HEK293 (cell line): ENCODE results near the gene MACC1.

ENCODE experiments used
- CTCF ChIA-PET: fragments of 350-600 bp; formaldehyde crosslinking; extraction: SDS; loops from one replicate; lab custom pipeline; 2021; ENCODE audit warnings: antibody characterized with exemption; lab: Yijun Ruan, JAX
- POLR2A ChIA-PET: fragments of 300-600 bp; formaldehyde crosslinking; extraction: SDS; loops from one replicate; lab custom pipeline; 2020; ENCODE audit warnings: antibody characterized with exemption, inconsistent platforms; lab: Yijun Ruan, JAX
- H3K27ac ChIP-seq: fragments of 200-500 bp; sonication (Bioruptor generic); 2 replicates; pipeline ENCODE4 v1.5.1; 2014; ENCODE audit warnings: low read depth, low read length, control low read depth, inconsistent platforms; ENCODE audit errors: extremely low read depth
- H3K36me3 ChIP-seq, 2 experiments: fragments of 200-500 bp in 1 of 2; sonication (Bioruptor generic) in 1 of 2; 1 replicate in 1 of 2; 2 replicates in 1 of 2; pipeline ENCODE4 v1.5.1; 2014 to 2017; ENCODE audit warnings: inconsistent platforms in 2 of 2, low read length in 2 of 2; ENCODE audit not compliant: control insufficient read depth in 2 of 2, insufficient read depth in 1 of 2
- H3K4me1 ChIP-seq: fragments of 200-500 bp; sonication (Bioruptor generic); 2 replicates; pipeline ENCODE4 v1.5.1; 2014; ENCODE audit warnings: mild to moderate bottlenecking, low read length, inconsistent platforms; ENCODE audit not compliant: control insufficient read depth, insufficient read depth
- H3K4me3 ChIP-seq: 2 replicates; pipeline ENCODE4 v1.5.1; 2011; ENCODE audit warnings: low read depth, mild to moderate bottlenecking, control low read depth, low read length, moderate library complexity
- H3K9me3 ChIP-seq: fragments of 200-500 bp; sonication (Bioruptor generic); 2 replicates; pipeline ENCODE4 v1.5.1; 2014; ENCODE audit warnings: low read depth, low read length, inconsistent platforms; ENCODE audit not compliant: control insufficient read depth, insufficient read depth
- KLF9 ChIP-seq: fragments of 450-650 bp; formaldehyde crosslinking; IDR thresholded peaks from 2 replicates; pipeline ENCODE4 v1.5.1; 2016; ENCODE audit warnings: missing biosample characterization, missing genetic modification characterization, low read depth
- SCRT2 ChIP-seq: fragments of 450-650 bp; formaldehyde crosslinking; IDR thresholded peaks from 2 replicates; pipeline ENCODE4 v1.5.1; 2016; ENCODE audit warnings: missing biosample characterization, missing genetic modification characterization
- YY2 ChIP-seq: fragments of 450-650 bp; formaldehyde crosslinking; IDR thresholded peaks from 2 replicates; pipeline ENCODE4 v1.5.1; 2016; ENCODE audit warnings: missing biosample characterization, missing genetic modification characterization
- ZBTB8A ChIP-seq: fragments of 450-650 bp; formaldehyde crosslinking; IDR thresholded peaks from 2 replicates; pipeline ENCODE4 v1.5.1; 2016; ENCODE audit warnings: missing biosample characterization, missing genetic modification characterization
- ZNF138 ChIP-seq: fragments of 450-650 bp; formaldehyde crosslinking; IDR thresholded peaks from 2 replicates; pipeline ENCODE4 v1.5.1; 2016; ENCODE audit warnings: missing biosample characterization, missing genetic modification characterization, borderline replicate concordance
- ZNF174 ChIP-seq: fragments of 450-650 bp; formaldehyde crosslinking; IDR thresholded peaks from 2 replicates; pipeline ENCODE4 v1.5.0; 2017; ENCODE audit warnings: missing biosample characterization, mild to moderate bottlenecking, missing genetic modification characterization
- ZNF184 ChIP-seq: fragments of 450-650 bp; IDR thresholded peaks from 2 replicates; pipeline ENCODE4 v1.5.1; 2018; ENCODE audit warnings: missing biosample characterization, mild to moderate bottlenecking, missing genetic modification characterization
- ZNF2 ChIP-seq: fragments of 450-650 bp; formaldehyde crosslinking; IDR thresholded peaks from 2 replicates; pipeline ENCODE4 v1.5.1; 2016; ENCODE audit warnings: missing biosample characterization, missing genetic modification characterization
- ZNF214 ChIP-seq: fragments of 450-650 bp; formaldehyde crosslinking; IDR thresholded peaks from 2 replicates; pipeline ENCODE4 v1.5.1; 2017; ENCODE audit warnings: missing biosample characterization, mild to moderate bottlenecking, missing genetic modification characterization, borderline replicate concordance
- ZNF341 ChIP-seq: fragments of 450-650 bp; formaldehyde crosslinking; IDR thresholded peaks from 2 replicates; pipeline ENCODE4; 2016; ENCODE audit warnings: low read depth, missing biosample characterization, missing genetic modification characterization
- ZNF433 ChIP-seq: fragments of 450-650 bp; formaldehyde crosslinking; IDR thresholded peaks from 2 replicates; pipeline ENCODE4 v1.5.1; 2016; ENCODE audit warnings: missing biosample characterization, missing genetic modification characterization, low read depth
- ZNF521 ChIP-seq: fragments of 450-650 bp; formaldehyde crosslinking; IDR thresholded peaks from 2 replicates; pipeline ENCODE4 v1.5.1; 2017; ENCODE audit warnings: missing biosample characterization, mild to moderate bottlenecking, missing genetic modification characterization
- ZNF623 ChIP-seq: fragments of 450-650 bp; formaldehyde crosslinking; IDR thresholded peaks from 2 replicates; pipeline ENCODE4 v1.5.1; 2016; ENCODE audit warnings: missing biosample characterization, missing genetic modification characterization
- ZNF626 ChIP-seq: fragments of 450-650 bp; sonication (Bioruptor Pico); formaldehyde crosslinking; IDR thresholded peaks from 2 replicates; pipeline ENCODE4 v1.5.1; 2018; ENCODE audit warnings: missing biosample characterization, missing genetic modification characterization, inconsistent platforms
- ZNF76 ChIP-seq: fragments of 450-650 bp; formaldehyde crosslinking; IDR thresholded peaks from 2 replicates; pipeline ENCODE4; 2016; ENCODE audit warnings: low read depth, missing biosample characterization, missing genetic modification characterization, borderline replicate concordance
- ZNF768 ChIP-seq: fragments of 450-650 bp; formaldehyde crosslinking; IDR thresholded peaks from 2 replicates; pipeline ENCODE4 v1.5.1; 2018; ENCODE audit warnings: missing biosample characterization, mild to moderate bottlenecking, missing genetic modification characterization
- ZNF791 ChIP-seq: fragments of 450-650 bp; formaldehyde crosslinking; IDR thresholded peaks from 2 replicates; pipeline ENCODE4 v1.5.1; 2016; ENCODE audit warnings: missing biosample characterization, missing genetic modification characterization
- ZNF837 ChIP-seq: fragments of 450-650 bp; formaldehyde crosslinking; IDR thresholded peaks from 2 replicates; pipeline ENCODE4 v1.5.1; 2016; ENCODE audit warnings: missing biosample characterization, missing genetic modification characterization
- ZSCAN16 ChIP-seq: fragments of 450-650 bp; formaldehyde crosslinking; IDR thresholded peaks from 2 replicates; pipeline ENCODE4 v1.5.1; 2016; ENCODE audit warnings: missing biosample characterization, missing genetic modification characterization
- TF ChIP-seq, protein P1 (sequence below): IDR thresholded peaks from 2 replicates; pipeline ENCODE4 v1.6.1; 2011; ENCODE audit warnings: mild to moderate bottlenecking, low read depth, low read length, borderline replicate concordance
- TF ChIP-seq, protein P2 (sequence below): fragments of 450-650 bp; formaldehyde crosslinking; IDR thresholded peaks from 2 replicates; pipeline ENCODE4 v1.5.1; 2016; ENCODE audit warnings: missing biosample characterization, missing genetic modification characterization
- TF ChIP-seq, protein P3 (sequence below): fragments of 450-650 bp; formaldehyde crosslinking; IDR thresholded peaks from 2 replicates; pipeline ENCODE4 v1.5.1; 2016; ENCODE audit warnings: missing biosample characterization, missing genetic modification characterization

Gene MACC1

DNA sequence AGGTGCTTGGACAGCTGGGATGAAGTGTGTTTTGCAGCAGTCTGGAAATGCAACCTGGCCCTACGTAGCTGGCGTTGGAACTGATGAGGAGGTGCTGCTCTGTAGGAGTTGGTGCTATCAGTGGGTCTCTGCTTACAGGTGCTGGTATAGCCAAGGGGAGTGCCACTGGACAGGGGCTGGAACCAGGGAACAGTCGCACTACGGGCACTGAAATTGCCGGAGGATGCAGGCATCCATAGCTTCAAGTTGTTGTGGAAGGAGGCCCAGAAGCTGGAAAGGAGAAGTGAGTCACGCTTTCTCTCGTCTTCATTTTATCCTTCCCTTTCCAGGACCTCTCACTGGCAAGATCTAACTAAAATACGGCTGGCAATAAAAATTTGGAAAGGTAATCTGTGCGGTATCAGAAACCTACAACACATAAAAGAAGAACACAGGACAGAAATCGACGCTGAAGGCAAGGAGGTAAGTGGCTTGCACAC is 25.8 kb downstream of the MACC1 start:
- ChIA-PET POLR2A (no interaction called here), CTCF (no interaction called here)
- H3K4me3 ChIP-seq, result no peak overlapping the region
- no peak for TF ChIP-seq ZNF214 (tag by site-specific recombination)
- TF ChIP-seq ZNF341 (tag by site-specific recombination), result no peak
- TF ChIP-seq, protein P1, sequence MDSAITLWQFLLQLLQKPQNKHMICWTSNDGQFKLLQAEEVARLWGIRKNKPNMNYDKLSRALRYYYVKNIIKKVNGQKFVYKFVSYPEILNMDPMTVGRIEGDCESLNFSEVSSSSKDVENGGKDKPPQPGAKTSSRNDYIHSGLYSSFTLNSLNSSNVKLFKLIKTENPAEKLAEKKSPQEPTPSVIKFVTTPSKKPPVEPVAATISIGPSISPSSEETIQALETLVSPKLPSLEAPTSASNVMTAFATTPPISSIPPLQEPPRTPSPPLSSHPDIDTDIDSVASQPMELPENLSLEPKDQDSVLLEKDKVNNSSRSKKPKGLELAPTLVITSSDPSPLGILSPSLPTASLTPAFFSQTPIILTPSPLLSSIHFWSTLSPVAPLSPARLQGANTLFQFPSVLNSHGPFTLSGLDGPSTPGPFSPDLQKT, result no peak
- TF ChIP-seq KLF9, result no peak
- no peak for TF ChIP-seq ZNF521 (tag by site-specific recombination)
- no peak for TF ChIP-seq ZBTB8A
- TF ChIP-seq ZNF623 (tag by site-specific recombination), result no peak
- no peak for TF ChIP-seq ZNF791
- TF ChIP-seq YY2 (tag by site-specific recombination), result no peak
- TF ChIP-seq ZNF184, result no peak
- no peak for TF ChIP-seq SCRT2 (tag by site-specific recombination)
- H3K9me3 ChIP-seq, result no peaks in the 10 kb centered on the region
- no peaks in the 10 kb centered on the region for H3K4me1 ChIP-seq
- no peak overlapping the region for H3K27ac ChIP-seq
- H3K36me3 ChIP-seq, result no peaks in the 10 kb centered on the region

DNA sequence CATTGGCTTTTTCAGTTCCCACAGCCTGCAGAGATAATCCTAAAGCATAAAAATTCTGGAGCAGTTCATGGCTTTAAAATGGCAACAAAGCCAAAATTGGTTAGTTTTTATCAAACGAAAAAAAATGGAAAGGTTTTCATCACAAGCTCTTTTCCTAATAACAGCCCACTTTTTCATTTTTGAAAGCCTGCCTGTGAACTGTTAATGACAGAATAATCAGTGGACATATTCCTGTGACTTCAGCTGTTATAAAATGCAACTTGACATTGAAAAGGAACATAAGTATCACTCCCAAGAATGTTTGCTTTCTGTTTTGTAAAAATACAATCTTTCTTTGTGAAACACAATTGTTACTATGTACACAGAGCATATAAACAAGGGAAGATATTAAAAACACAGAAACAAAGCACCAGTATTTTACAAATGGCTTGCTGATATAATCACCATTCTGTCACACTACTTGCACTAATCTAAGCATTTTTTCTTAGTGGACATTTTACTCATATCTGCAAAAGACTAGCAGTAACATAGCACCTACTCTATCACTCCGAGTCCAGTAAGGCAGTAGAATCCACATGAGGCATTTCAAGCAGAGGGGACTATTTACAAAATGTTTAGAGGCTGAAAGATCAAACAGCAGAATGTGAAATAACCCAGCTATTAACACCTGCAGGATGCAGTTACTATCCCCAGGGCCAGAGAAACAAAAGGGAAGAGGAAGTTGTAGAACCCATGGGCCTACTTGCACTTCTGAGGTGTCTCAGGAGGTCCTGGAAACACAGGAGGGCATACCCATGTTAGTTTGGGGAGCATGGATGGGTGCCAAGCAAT is 26.4 kb downstream of the MACC1 start:
- H3K4me1 ChIP-seq, result no peaks in the 10 kb centered on the region
- TF ChIP-seq, protein P2, sequence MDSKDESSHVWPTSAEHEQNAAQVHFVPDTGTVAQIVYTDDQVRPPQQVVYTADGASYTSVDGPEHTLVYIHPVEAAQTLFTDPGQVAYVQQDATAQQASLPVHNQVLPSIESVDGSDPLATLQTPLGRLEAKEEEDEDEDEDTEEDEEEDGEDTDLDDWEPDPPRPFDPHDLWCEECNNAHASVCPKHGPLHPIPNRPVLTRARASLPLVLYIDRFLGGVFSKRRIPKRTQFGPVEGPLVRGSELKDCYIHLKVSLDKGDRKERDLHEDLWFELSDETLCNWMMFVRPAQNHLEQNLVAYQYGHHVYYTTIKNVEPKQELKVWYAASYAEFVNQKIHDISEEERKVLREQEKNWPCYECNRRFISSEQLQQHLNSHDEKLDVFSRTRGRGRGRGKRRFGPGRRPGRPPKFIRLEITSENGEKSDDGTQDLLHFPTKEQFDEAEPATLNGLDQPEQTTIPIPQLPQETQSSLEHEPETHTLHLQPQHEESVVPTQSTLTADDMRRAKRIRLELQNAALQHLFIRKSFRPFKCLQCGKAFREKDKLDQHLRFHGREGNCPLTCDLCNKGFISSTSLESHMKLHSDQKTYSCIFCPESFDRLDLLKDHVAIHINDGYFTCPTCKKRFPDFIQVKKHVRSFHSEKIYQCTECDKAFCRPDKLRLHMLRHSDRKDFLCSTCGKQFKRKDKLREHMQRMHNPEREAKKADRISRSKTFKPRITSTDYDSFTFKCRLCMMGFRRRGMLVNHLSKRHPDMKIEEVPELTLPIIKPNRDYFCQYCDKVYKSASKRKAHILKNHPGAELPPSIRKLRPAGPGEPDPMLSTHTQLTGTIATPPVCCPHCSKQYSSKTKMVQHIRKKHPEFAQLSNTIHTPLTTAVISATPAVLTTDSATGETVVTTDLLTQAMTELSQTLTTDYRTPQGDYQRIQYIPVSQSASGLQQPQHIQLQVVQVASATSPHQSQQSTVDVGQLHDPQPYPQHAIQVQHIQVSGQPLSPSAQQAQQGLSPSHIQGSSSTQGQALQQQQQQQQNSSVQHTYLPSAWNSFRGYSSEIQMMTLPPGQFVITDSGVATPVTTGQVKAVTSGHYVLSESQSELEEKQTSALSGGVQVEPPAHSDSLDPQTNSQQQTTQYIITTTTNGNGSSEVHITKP (tag by site-specific recombination), result no peak
- TF ChIP-seq ZNF2 (tag by site-specific recombination) (no peak), ZNF626 (tag by site-specific recombination) (no peak), ZNF76 (tag by site-specific recombination) (no peak)
- POLR2A ChIA-PET, result no interaction called here
- no peaks in the 10 kb centered on the region for H3K9me3 ChIP-seq
- no peaks in the 10 kb centered on the region for H3K36me3 ChIP-seq
- no peak overlapping the region for H3K27ac ChIP-seq
- CTCF ChIA-PET, result interaction anchor here (1.2 kb wide), 1 partner anchor 443 kb away, joined by 3 read pairs; no protein-coding TSS in a partner anchor
- H3K4me3 ChIP-seq, result no peak overlapping the region

DNA sequence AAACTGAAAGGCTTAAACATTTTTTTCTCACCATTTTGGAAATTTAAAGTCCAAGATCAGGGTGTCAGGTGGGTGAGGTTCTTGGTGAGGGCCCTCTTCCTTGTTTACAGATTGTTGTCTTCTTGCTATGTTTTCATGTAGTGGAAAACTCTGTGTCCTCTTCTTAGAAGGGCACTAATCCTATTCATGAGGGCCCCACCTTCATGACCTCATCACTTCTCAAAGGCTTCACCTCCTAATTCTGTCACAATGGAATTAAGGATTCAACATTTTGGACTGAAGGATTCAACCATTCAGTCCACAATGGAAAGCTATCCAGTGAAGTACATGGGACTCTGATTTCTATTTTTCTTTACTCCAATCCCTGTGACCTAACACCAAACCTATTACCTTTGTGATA is 27.3 kb downstream of the MACC1 start:
- Histone ChIP-seq H3K9me3 (no peaks in the 10 kb centered on the region), H3K27ac (no peak overlapping the region), H3K36me3 (no peaks in the 10 kb centered on the region), H3K4me3 (no peak overlapping the region), H3K4me1 (no peaks in the 10 kb centered on the region)
- CTCF ChIA-PET, result interaction anchor here (1.2 kb wide), 2 partner anchors 17 to 442 kb away, joined by 3 read pairs; no protein-coding TSS in a partner anchor
- POLR2A ChIA-PET, result no interaction called here
- TF ChIP-seq ZSCAN16 (tag by site-specific recombination) (no peak), ZNF433 (tag by site-specific recombination) (no peak), ZNF174 (tag by site-specific recombination) (no peak), ZNF837 (tag by site-specific recombination) (no peak), ZNF138 (tag by site-specific recombination) (no peak), ZNF768 (tag by site-specific recombination) (no peak)
- TF ChIP-seq, protein P3, sequence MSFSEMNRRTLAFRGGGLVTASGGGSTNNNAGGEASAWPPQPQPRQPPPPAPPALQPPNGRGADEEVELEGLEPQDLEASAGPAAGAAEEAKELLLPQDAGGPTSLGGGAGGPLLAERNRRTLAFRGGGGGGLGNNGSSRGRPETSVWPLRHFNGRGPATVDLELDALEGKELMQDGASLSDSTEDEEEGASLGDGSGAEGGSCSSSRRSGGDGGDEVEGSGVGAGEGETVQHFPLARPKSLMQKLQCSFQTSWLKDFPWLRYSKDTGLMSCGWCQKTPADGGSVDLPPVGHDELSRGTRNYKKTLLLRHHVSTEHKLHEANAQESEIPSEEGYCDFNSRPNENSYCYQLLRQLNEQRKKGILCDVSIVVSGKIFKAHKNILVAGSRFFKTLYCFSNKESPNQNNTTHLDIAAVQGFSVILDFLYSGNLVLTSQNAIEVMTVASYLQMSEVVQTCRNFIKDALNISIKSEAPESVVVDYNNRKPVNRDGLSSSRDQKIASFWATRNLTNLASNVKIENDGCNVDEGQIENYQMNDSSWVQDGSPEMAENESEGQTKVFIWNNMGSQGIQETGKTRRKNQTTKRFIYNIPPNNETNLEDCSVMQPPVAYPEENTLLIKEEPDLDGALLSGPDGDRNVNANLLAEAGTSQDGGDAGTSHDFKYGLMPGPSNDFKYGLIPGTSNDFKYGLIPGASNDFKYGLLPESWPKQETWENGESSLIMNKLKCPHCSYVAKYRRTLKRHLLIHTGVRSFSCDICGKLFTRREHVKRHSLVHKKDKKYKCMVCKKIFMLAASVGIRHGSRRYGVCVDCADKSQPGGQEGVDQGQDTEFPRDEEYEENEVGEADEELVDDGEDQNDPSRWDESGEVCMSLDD, result no peak
- TF ChIP-seq, protein P1, result no peak
